CD14-positive monocyte (primary cell): Measurements from ENCODE around the gene HEATR1. TPM values are rescaled to one million over a fixed set of nuclear protein-coding genes. Genes with fewer than 3 reads are reported as not detected.

Experiments used
- DNase-seq, 3 donors: peaks; one replicate each; pipeline ENCODE4 v3.0.0-alpha.2; 2011 to 2022
- H2AFZ ChIP-seq: 2 replicates; pipeline ENCODE4 v1.6.0; 2012; ENCODE audit warnings: mild to moderate bottlenecking, low read depth, low read length, inconsistent platforms; ENCODE audit not compliant: insufficient read depth, poor library complexity, severe bottlenecking
- H3K27ac ChIP-seq, 2 donors: 1 replicate in 1 of 2; 2 replicates in 1 of 2; pipeline ENCODE4 v1.5.1; 2012 to 2013; ENCODE audit warnings: low read length in 2 of 2, control low read depth in 1 of 2, inconsistent platforms in 1 of 2, low read depth in 1 of 2, mild to moderate bottlenecking in 1 of 2
- H3K27me3 ChIP-seq, 2 donors: one replicate each; pipeline versions ENCODE4 v1.6.0 to v1.6.1; 2011 to 2013; ENCODE audit warnings: low read length in 2 of 2; ENCODE audit not compliant: control insufficient read depth in 2 of 2, insufficient read depth in 2 of 2
- H3K36me3 ChIP-seq, 2 donors: replicated peaks in 1 of 2; 1 replicate in 1 of 2; 2 replicates in 1 of 2; pipeline versions ENCODE4 v1.5.1 to v1.6.1; 2012 to 2013; ENCODE audit warnings: low read length in 2 of 2, control low read depth in 1 of 2, inconsistent platforms in 1 of 2, mild to moderate bottlenecking in 1 of 2; ENCODE audit not compliant: insufficient read depth in 2 of 2, control insufficient read depth in 1 of 2
- H3K4me1 ChIP-seq, 2 donors: 1 replicate in 1 of 2; 2 replicates in 1 of 2; pipeline versions ENCODE4 v1.5.1 to v1.6.1; 2012 to 2013; ENCODE audit warnings: low read length in 2 of 2, control low read depth in 1 of 2, inconsistent platforms in 1 of 2, mild to moderate bottlenecking in 1 of 2, moderate library complexity in 1 of 2; ENCODE audit not compliant: insufficient read depth in 2 of 2, control insufficient read depth in 1 of 2
- H3K4me2 ChIP-seq: replicated peaks from 2 replicates; pipeline ENCODE3; 2012; ENCODE audit warnings: low read length, moderate library complexity, mild to moderate bottlenecking; ENCODE audit not compliant: poor library complexity, severe bottlenecking; ENCODE audit errors: extremely low read depth
- H3K4me3 ChIP-seq, 3 experiments: fragments of 200-600 bp in 1 of 3; sonication (generic) in 1 of 3; replicated peaks in 1 of 3; 1 replicate in 2 of 3; 2 replicates in 1 of 3; pipeline ENCODE4 v1.5.1; 2011 to 2013; ENCODE audit warnings: low read length in 3 of 3, mild to moderate bottlenecking in 3 of 3, control low read depth in 2 of 3, low read depth in 2 of 3, inconsistent platforms in 1 of 3, moderate library complexity in 1 of 3
- H3K79me2 ChIP-seq: 2 replicates; pipeline ENCODE4 v1.6.0; 2012; ENCODE audit warnings: mild to moderate bottlenecking, control low read depth, inconsistent platforms, low read length, moderate library complexity; ENCODE audit not compliant: insufficient read depth
- H3K9ac ChIP-seq: 2 replicates; pipeline ENCODE4 v1.6.0; 2017; ENCODE audit warnings: low read length, mild to moderate bottlenecking; ENCODE audit not compliant: insufficient read depth, poor library complexity, severe bottlenecking
- H3K9me3 ChIP-seq, 2 donors: replicated peaks in 1 of 2; 1 replicate in 1 of 2; 2 replicates in 1 of 2; pipeline versions ENCODE4 v1.5.1 to v1.6.1; 2012 to 2013; ENCODE audit warnings: low read length in 2 of 2, control low read depth in 1 of 2; ENCODE audit not compliant: control insufficient read depth in 1 of 2, insufficient read depth in 1 of 2
- H4K20me1 ChIP-seq: 2 replicates; pipeline ENCODE4 v1.6.0; 2012; ENCODE audit warnings: mild to moderate bottlenecking, low read length, control low read depth, moderate library complexity; ENCODE audit not compliant: insufficient read depth
- H3K27ac Mint-ChIP-seq, 7 donors: one replicate each; pipeline ENCODE4 v1.8.0; 2020; ENCODE audit warnings: mild to moderate bottlenecking in 7 of 7, mixed read lengths in 7 of 7, moderate library complexity in 6 of 7, inconsistent platforms in 2 of 7
- H3K27me3 Mint-ChIP-seq, 3 donors: one replicate each; pipeline ENCODE4 v1.8.0; 2021 to 2022; ENCODE audit warnings: low read depth in 3 of 3, mild to moderate bottlenecking in 3 of 3, mixed read lengths in 3 of 3, moderate library complexity in 3 of 3, inconsistent platforms in 1 of 3
- H3K36me3 Mint-ChIP-seq, 2 donors: one replicate each; pipeline ENCODE4 v1.8.0; 2020; ENCODE audit warnings: mixed read lengths in 2 of 2, inconsistent platforms in 1 of 2, mild to moderate bottlenecking in 1 of 2
- H3K4me1 Mint-ChIP-seq: one replicate; pipeline ENCODE4 v1.8.0; 2020; ENCODE audit warnings: mild to moderate bottlenecking, mixed read lengths
- H3K4me3 Mint-ChIP-seq, 2 donors: one replicate each; pipeline ENCODE4 v1.8.0; 2020; ENCODE audit warnings: mild to moderate bottlenecking in 2 of 2, mixed read lengths in 2 of 2, moderate library complexity in 1 of 2
- H3K9me3 Mint-ChIP-seq, 7 donors: one replicate each; pipeline ENCODE4 v1.8.0; 2020 to 2022; ENCODE audit warnings: mixed read lengths in 7 of 7, mild to moderate bottlenecking in 6 of 7, moderate library complexity in 6 of 7, inconsistent platforms in 2 of 7
- CTCF ChIP-seq: fragments of 200-600 bp; IDR thresholded peaks from one replicate; pipeline ENCODE4 v1.8.0; 2022; ENCODE audit warnings: antibody characterized with exemption, mild to moderate bottlenecking
- WGBS: methylation state at CpG from one replicate; pipeline ENCODE4 v1.1.5; 2013; ENCODE audit warnings: missing lambda C conversion rate; ENCODE audit not compliant: insufficient coverage; 5-methylcytosine and 5-hydroxymethylcytosine counted together
- intact Hi-C, 2 donors: fragments of 100-400 bp; cut with micrococcal nuclease; formaldehyde crosslinking; loops; one replicate each; pipeline versions ENCODE4 v1.15.0 to v1.15.1; 2023
- polyA plus RNA-seq, 3 donors: library from polyadenylated mRNA; depleted of rRNA in 1 of 3; unstranded in 2 of 3; stranded (reverse) in 1 of 3; fragments of 300-500 nt in 2 of 3; fragments of >200 nt in 1 of 3; fragmentation: Illumina TruSeq in 2 of 3; gene quantifications; 1 replicate in 2 of 3; 2 replicates in 1 of 3; pipeline ENCODE4 v1.2.3, GENCODE V29; 2012 to 2021

The HEATR1 gene
- polyA plus RNA-seq, 3 donors: 2.8 to 4.2 (median 3.7) TPM

- H3K36me3 Mint-ChIP-seq: no peaks in the 10 kb centered on the region
- H3K27ac Mint-ChIP-seq: no peak overlapping the region
- H3K4me3 ChIP-seq: no peak overlapping the region
Observed at GRCh38 chr1:236638945-236639344, 34.6 kb upstream of the HEATR1 start.

GRCh38 chr1:236636017-236636416, 31.7 kb upstream of the HEATR1 start:
- no peak overlapping the region for H3K4me3 Mint-ChIP-seq
- H3K9me3 ChIP-seq: no peaks in the 10 kb centered on the region
- H2AFZ ChIP-seq: no peak overlapping the region
- H3K4me3 ChIP-seq: no peak overlapping the region
- H3K4me1 Mint-ChIP-seq: no peaks in the 10 kb centered on the region
- no peaks in the 10 kb centered on the region for H3K36me3 ChIP-seq
- H3K27ac ChIP-seq: no peak overlapping the region
- no peak overlapping the region for H3K9ac ChIP-seq
- H3K4me1 ChIP-seq: no peaks in the 10 kb centered on the region
- peaks cover 0 to 9% (median 3%) of the 10 kb centered on the region in 7 donors for H3K9me3 Mint-ChIP-seq
- DNase-seq: no peak
- H3K27ac Mint-ChIP-seq: no peak overlapping the region
- peaks cover 0 to 5% (median 3%) of the 10 kb centered on the region in 3 donors for H3K27me3 Mint-ChIP-seq
- no peaks in the 10 kb centered on the region for H3K27me3 ChIP-seq
- H3K36me3 Mint-ChIP-seq: no peaks in the 10 kb centered on the region
- no peaks in the 10 kb centered on the region for H4K20me1 ChIP-seq
- H3K79me2 ChIP-seq: no peaks in the 10 kb centered on the region
- 93% methylated on average over 6 of the region's 7 CpGs for whole genome bisulfite sequencing
- intact Hi-C loops: no loop called here
- TF ChIP-seq CTCF: no peak
- H3K4me2 ChIP-seq: no peak overlapping the region

More at GRCh38 chr1:236638945-236639344, 34.6 kb upstream of the HEATR1 start:
- H3K36me3 ChIP-seq: no peaks in the 10 kb centered on the region
- no peak for DNase-seq
- H3K4me2 ChIP-seq: no peak overlapping the region
- intact Hi-C loops: no loop called here
- no peaks in the 10 kb centered on the region for H3K9me3 ChIP-seq
- Mint-ChIP-seq H3K4me3 (no peak overlapping the region), H3K27me3 (peaks cover 1 to 6% (median 2%) of the 10 kb centered on the region in 3 donors), H3K4me1 (no peaks in the 10 kb centered on the region), H3K9me3 (peaks cover 0 to 3% (median 0%) of the 10 kb centered on the region in 7 donors)
- TF ChIP-seq CTCF: no peak
- no peak overlapping the region for H3K27ac ChIP-seq
- no peaks in the 10 kb centered on the region for H3K27me3 ChIP-seq
- no peaks in the 10 kb centered on the region for H3K79me2 ChIP-seq
- no peak overlapping the region for H3K9ac ChIP-seq
- no peaks in the 10 kb centered on the region for H3K4me1 ChIP-seq
- no peak overlapping the region for H2AFZ ChIP-seq
- H4K20me1 ChIP-seq: no peaks in the 10 kb centered on the region
- WGBS: 98% methylated on average over 11 of the region's 13 CpGs
